ENCODE data around the gene KIAA0232.

Gene KIAA0232

GRCh38 chr4:6750286-6751221 lies 32.0 kb upstream of the KIAA0232 start:
- no peak for DNase-seq (ENCODE audit: low read depth)

GRCh38 chr4:6751611-6752485 lies 30.7 kb upstream of the KIAA0232 start:
- H3K4me3 ChIP-seq (ENCODE audit: low read depth, low read length), result no peak overlapping the region
- no peak for DNase-seq (ENCODE audit: low read depth)
- TF ChIP-seq CTCF (IDR thresholded peaks at IDR 0.05; ENCODE audit: insufficient read depth, low read depth, low read length, missing control alignments), result no peak

More at GRCh38 chr4:6750286-6751221, 32.0 kb upstream of the KIAA0232 start:
- no peak for TF ChIP-seq CTCF (IDR thresholded peaks at IDR 0.05; ENCODE audit: insufficient read depth, low read depth, low read length, missing control alignments)
- no peak overlapping the region for H3K4me3 ChIP-seq (ENCODE audit: low read depth, low read length)

- DNase-seq (ENCODE audit: low read depth), result no peak
- no peak for TF ChIP-seq CTCF (IDR thresholded peaks at IDR 0.05; ENCODE audit: insufficient read depth, low read depth, low read length, missing control alignments)
- no peak overlapping the region for H3K4me3 ChIP-seq (ENCODE audit: low read depth, low read length)
These were observed 30.1 kb upstream of the KIAA0232 start for GRCh38 chr4:6752486-6752829.

GRCh38 chr4:6753103-6753560 lies 29.4 kb upstream of the KIAA0232 start:
- TF ChIP-seq CTCF (IDR thresholded peaks at IDR 0.05; ENCODE audit: insufficient read depth, low read depth, low read length, missing control alignments), result no peak
- no peak overlapping the region for H3K4me3 ChIP-seq (ENCODE audit: low read depth, low read length)
- no peak for DNase-seq (ENCODE audit: low read depth)

GRCh38 chr4:6753891-6754290 lies 28.6 kb upstream of the KIAA0232 start:
- H3K4me3 ChIP-seq (ENCODE audit: low read depth, low read length), result no peak overlapping the region
- DNase-seq (ENCODE audit: low read depth), result no peak
- TF ChIP-seq CTCF (IDR thresholded peaks at IDR 0.05; ENCODE audit: insufficient read depth, low read depth, low read length, missing control alignments), result no peak

GRCh38 chr4:6754481-6755087 lies 27.9 kb upstream of the KIAA0232 start:
- no peak overlapping the region for H3K4me3 ChIP-seq (ENCODE audit: low read depth, low read length)
- no peak for DNase-seq (ENCODE audit: low read depth)
- TF ChIP-seq CTCF (IDR thresholded peaks at IDR 0.05; ENCODE audit: insufficient read depth, low read depth, low read length, missing control alignments), result no peak
